Nephron (organoid): Measurements from ENCODE around the gene EFNB2.

ENCODE experiments used
- H3K27ac Mint-ChIP-seq, 3 experiments: 2 replicates each; pipeline ENCODE4 v1.8.0; 2020; ENCODE audit warnings: mixed read lengths in 3 of 3, mild to moderate bottlenecking in 2 of 3, moderate library complexity in 1 of 3
- H3K27me3 Mint-ChIP-seq: 2 replicates; pipeline ENCODE4 v1.8.0; 2021; ENCODE audit warnings: low read depth, mild to moderate bottlenecking, moderate library complexity, mixed read lengths
- H3K36me3 Mint-ChIP-seq: 2 replicates; pipeline ENCODE4 v1.8.0; 2020; ENCODE audit warnings: low read depth, mixed read lengths
- H3K4me1 Mint-ChIP-seq: 2 replicates; pipeline ENCODE4 v1.8.0; 2020; ENCODE audit warnings: mixed read lengths
- H3K4me3 Mint-ChIP-seq, 3 experiments: 2 replicates each; pipeline ENCODE4 v1.8.0; 2020; ENCODE audit warnings: mild to moderate bottlenecking in 3 of 3, mixed read lengths in 3 of 3, moderate library complexity in 2 of 3
- H3K9me3 Mint-ChIP-seq: 2 replicates; pipeline ENCODE4 v1.8.0; 2020; ENCODE audit warnings: mixed read lengths
- TF ChIP-seq, protein P1 (sequence below), 3 experiments: fragments of 200-600 bp; sonication (generic); IDR thresholded peaks; one replicate each; pipeline ENCODE4 v1.5.0; 2021; ENCODE audit warnings: antibody characterized with exemption in 3 of 3; ENCODE audit not compliant: unreplicated experiment in 3 of 3

Gene EFNB2, protein sequence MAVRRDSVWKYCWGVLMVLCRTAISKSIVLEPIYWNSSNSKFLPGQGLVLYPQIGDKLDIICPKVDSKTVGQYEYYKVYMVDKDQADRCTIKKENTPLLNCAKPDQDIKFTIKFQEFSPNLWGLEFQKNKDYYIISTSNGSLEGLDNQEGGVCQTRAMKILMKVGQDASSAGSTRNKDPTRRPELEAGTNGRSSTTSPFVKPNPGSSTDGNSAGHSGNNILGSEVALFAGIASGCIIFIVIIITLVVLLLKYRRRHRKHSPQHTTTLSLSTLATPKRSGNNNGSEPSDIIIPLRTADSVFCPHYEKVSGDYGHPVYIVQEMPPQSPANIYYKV

DNA sequence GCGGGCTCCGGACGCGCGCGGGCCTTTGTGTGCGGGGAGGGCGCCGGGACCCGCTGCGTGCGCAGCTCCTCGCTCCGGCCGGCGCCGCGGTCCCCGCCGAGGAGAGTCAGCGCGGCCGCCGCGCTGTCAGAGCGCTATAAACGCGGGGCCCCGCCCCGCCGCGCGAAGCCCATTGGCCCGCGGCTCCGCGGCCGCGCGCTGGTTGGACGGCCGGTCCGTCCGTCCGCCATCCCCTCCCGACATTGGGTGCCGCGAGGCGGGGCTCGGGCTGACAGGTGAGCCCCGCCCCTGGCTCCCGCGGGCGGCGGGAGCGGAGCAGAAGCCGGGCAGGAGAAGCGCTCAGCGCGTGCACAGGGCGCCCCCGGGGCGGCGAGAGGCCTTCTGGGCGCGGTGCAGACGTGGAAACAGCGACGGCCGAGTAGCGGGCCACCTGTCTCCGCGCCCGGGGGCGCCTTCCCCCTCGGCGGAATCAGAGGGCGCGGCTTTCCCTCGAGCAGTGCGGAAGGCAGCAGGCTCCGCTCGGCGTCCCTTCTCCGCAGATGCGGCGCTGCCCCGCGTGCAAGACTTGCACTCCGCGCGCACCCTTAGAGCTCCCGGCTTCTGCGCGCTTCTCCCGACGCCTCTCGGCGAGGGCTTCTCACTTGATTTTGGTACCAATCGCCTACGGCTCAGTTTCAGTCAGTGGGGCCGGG is at the start of gene EFNB2:
Gene EFNB2, minus strand, starts transcription at position 111 of the 692 bp plus-strand sequence. CDS start 698 bp downstream, outside the sequence.
- peaks cover 22% of the 10 kb centered on the region for H3K4me1 Mint-ChIP-seq
- peak within 1 kb of the TSS; percentile 80 to 97 (median 96) for H3K27ac Mint-ChIP-seq
- peaks cover 8% of the 10 kb centered on the region for H3K36me3 Mint-ChIP-seq
- peak within 1 kb of the TSS; percentile 95 to 96 (median 96) for H3K4me3 Mint-ChIP-seq
- peaks cover 8% of the 10 kb centered on the region for H3K27me3 Mint-ChIP-seq
- no peaks in the 10 kb centered on the region for H3K9me3 Mint-ChIP-seq
- TF ChIP-seq, protein P1, sequence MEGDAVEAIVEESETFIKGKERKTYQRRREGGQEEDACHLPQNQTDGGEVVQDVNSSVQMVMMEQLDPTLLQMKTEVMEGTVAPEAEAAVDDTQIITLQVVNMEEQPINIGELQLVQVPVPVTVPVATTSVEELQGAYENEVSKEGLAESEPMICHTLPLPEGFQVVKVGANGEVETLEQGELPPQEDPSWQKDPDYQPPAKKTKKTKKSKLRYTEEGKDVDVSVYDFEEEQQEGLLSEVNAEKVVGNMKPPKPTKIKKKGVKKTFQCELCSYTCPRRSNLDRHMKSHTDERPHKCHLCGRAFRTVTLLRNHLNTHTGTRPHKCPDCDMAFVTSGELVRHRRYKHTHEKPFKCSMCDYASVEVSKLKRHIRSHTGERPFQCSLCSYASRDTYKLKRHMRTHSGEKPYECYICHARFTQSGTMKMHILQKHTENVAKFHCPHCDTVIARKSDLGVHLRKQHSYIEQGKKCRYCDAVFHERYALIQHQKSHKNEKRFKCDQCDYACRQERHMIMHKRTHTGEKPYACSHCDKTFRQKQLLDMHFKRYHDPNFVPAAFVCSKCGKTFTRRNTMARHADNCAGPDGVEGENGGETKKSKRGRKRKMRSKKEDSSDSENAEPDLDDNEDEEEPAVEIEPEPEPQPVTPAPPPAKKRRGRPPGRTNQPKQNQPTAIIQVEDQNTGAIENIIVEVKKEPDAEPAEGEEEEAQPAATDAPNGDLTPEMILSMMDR (IDR thresholded peaks at IDR 0.05; ENCODE audit: unreplicated experiment in 3 of 3): no peak

DNA sequence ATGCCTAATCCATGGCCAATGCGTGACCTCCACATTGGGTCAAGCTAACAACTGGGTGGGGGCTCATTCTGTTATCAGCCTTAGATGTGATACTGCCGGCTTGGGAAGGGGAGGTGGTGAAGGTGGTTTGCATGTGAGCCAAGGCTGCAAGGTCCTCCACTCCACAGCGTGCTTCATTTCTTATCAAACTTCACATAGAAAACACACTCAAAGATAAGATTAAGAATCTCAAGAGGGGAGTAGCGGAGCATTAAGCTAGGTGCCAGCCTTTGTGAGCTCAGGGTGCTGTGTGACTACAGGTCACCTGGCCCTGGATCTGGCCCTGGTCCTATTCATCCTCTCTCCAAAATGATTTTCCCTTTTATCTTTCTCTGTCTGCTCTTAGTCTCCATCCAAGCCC is 45.8 kb upstream of the EFNB2 start:
- H3K4me1 Mint-ChIP-seq: peaks cover 14% of the 10 kb centered on the region

DNA sequence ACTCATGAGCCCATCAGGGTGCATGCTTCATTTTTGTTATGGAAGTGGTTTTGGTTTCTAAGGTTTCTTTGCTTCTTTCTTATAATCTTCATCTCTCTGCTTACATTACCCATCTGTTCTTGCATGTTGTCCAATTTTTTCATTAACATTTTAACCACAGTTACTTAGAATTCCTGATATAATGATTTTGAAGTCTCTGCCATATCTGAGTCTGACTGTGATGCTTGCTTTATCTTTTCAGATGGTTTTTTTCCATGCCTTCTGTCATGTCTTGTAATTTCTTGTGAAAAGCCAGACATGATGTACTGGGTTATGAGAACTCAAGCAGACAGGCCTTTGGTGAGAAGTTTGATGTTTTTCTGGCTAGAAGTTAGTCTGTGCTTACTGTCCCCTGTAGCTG is 40.4 kb upstream of the EFNB2 start:
- Mint-ChIP-seq H3K36me3 (no peaks in the 10 kb centered on the region), H3K4me3 (no peak overlapping the region), H3K27ac (no peak overlapping the region), H3K27me3 (no peaks in the 10 kb centered on the region), H3K9me3 (no peaks in the 10 kb centered on the region), H3K4me1 (peaks cover 22% of the 10 kb centered on the region)
- TF ChIP-seq, protein P1 (IDR thresholded peaks at IDR 0.05; ENCODE audit: unreplicated experiment in 3 of 3): no peak

More for the DNA sequence above, 45.8 kb upstream of the EFNB2 start:
- Mint-ChIP-seq H3K4me3 (no peak overlapping the region), H3K36me3 (peaks cover 9% of the 10 kb centered on the region), H3K27me3 (no peaks in the 10 kb centered on the region), H3K9me3 (peaks cover 9% of the 10 kb centered on the region), H3K27ac (no peak overlapping the region)
- TF ChIP-seq, protein P1 (IDR thresholded peaks at IDR 0.05; ENCODE audit: unreplicated experiment in 3 of 3): no peak

DNA sequence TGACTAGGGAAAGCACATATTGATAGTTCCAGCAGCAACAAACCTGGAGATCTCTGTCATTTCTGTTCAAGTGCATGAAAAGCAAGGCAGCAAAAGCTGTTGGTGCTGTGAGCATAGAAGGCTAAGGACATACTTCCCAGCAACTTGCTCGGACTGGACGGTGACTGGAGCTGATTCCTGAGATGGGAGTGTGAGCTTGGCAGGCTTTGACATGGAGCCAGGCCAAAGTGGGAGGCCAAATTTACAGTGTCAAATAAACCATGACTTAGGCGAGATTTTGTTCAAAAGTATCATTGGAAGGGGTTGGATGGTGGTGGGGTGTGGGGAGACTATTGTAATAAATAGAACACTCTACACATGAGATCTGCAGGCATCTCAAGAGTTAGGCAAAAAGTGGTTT is 38.4 kb upstream of the EFNB2 start:
- no peaks in the 10 kb centered on the region for H3K9me3 Mint-ChIP-seq
- H3K4me1 Mint-ChIP-seq: peaks cover 16% of the 10 kb centered on the region
- TF ChIP-seq, protein P1 (IDR thresholded peaks at IDR 0.05; ENCODE audit: unreplicated experiment in 3 of 3): no peak
- H3K36me3 Mint-ChIP-seq: no peaks in the 10 kb centered on the region
- H3K27me3 Mint-ChIP-seq: no peaks in the 10 kb centered on the region
- H3K27ac Mint-ChIP-seq: no peak overlapping the region
- no peak overlapping the region for H3K4me3 Mint-ChIP-seq

DNA sequence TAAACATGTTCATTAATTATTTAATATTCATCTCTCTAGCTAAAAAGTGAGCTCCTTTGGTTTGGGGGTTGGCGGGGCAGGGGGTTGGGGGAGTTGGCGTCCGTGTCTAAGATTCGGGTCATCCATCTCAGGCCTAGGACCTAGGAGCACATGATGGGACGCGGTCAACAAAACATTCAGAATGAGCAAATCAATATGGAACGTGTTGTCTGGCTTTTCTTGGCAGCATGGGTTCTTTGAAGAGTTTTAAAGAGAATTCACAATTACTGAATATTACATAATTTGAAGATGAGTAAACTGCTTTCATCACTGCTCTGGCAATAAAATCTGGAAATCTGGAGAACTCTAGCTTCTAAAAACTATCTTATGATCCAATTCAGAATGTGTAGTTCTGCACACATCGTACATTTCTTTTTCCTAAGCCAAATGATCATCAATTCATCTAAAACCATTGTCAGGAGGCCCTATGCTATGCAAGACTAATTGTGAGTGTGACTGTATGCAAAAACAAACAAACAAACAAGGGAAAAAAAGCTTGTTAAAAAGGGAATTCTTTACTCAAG is 37.9 kb upstream of the EFNB2 start:
- TF ChIP-seq, protein P1 (IDR thresholded peaks at IDR 0.05; ENCODE audit: unreplicated experiment in 3 of 3): no peak
- Mint-ChIP-seq H3K9me3 (no peaks in the 10 kb centered on the region), H3K4me1 (peaks cover 12% of the 10 kb centered on the region), H3K27ac (no peak overlapping the region), H3K36me3 (no peaks in the 10 kb centered on the region), H3K4me3 (no peak overlapping the region), H3K27me3 (no peaks in the 10 kb centered on the region)
